Keratinocyte (primary cell): ENCODE measurements around the gene PTPN4.

Experiments used
- EZH2 ChIP-seq: IDR thresholded peaks from one replicate; pipeline ENCODE4 v1.6.1; 2012; ENCODE audit warnings: inconsistent platforms, mild to moderate bottlenecking, low read length, moderate library complexity
- TF ChIP-seq, protein P1 (sequence below), 3 experiments: IDR thresholded peaks in 1 of 3; conservative IDR thresholded peaks in 1 of 3; optimal IDR thresholded peaks in 1 of 3; 2 replicates in 2 of 3; 3 replicates in 1 of 3; pipeline versions ENCODE3 to v1.5.1; 2011; ENCODE audit warnings: low read length in 3 of 3, mild to moderate bottlenecking in 3 of 3, moderate library complexity in 2 of 3, control low read depth in 1 of 3, inconsistent platforms in 1 of 3; ENCODE audit not compliant: insufficient read depth in 2 of 3; ENCODE audit errors: extremely low read depth in 1 of 3

DNA sequence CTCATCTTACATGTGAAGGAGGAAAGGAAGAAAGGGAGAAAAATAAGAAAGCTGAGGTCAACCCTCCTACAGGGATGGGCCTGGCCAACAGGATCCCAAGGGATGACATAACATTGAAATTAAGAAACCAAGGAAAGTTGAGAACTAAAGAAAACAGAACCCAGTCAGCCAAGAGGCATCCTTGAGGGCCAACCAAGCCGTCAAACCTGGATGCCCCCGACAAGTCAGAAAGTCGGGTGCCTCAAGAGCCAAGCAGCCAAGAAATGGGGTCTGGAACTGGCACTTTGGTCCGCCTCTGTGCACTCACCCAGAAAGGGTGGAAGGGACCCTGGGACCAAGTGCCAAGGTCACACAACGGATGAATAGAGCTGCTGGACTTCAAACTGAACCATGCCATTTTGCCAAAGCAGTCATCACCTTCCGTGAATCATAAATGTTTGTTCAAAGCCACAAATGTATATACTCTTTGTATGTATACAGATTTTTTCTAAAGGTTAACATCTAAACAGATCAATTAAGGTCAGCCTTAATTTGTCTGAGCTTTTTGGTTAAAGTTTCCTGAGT lies 27.0 kb upstream of the PTPN4 start:
- TF ChIP-seq, protein P1, sequence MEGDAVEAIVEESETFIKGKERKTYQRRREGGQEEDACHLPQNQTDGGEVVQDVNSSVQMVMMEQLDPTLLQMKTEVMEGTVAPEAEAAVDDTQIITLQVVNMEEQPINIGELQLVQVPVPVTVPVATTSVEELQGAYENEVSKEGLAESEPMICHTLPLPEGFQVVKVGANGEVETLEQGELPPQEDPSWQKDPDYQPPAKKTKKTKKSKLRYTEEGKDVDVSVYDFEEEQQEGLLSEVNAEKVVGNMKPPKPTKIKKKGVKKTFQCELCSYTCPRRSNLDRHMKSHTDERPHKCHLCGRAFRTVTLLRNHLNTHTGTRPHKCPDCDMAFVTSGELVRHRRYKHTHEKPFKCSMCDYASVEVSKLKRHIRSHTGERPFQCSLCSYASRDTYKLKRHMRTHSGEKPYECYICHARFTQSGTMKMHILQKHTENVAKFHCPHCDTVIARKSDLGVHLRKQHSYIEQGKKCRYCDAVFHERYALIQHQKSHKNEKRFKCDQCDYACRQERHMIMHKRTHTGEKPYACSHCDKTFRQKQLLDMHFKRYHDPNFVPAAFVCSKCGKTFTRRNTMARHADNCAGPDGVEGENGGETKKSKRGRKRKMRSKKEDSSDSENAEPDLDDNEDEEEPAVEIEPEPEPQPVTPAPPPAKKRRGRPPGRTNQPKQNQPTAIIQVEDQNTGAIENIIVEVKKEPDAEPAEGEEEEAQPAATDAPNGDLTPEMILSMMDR (optimal IDR thresholded peaks at IDR 0.05 in 1 of 3, IDR thresholded peaks at IDR 0.05 in 1 of 3, conservative IDR thresholded peaks at IDR 0.05 in 1 of 3; ENCODE audit: extremely low read depth in 1 of 3, insufficient read depth in 2 of 3, low read length in 3 of 3), result no peak
- no peak for TF ChIP-seq EZH2
